Kidney tubule cell (primary cell): ENCODE results near the gene GPR139.
A peak's percentile ranks its signal among the peaks of the same experiment; 100 is the strongest.

ENCODE experiments used
- DNase-seq: peaks from one replicate; pipeline ENCODE4 v3.0.0-alpha.2; 2018; ENCODE audit warnings: low spot score

Gene GPR139

GRCh38 chr16:20073203-20074098 lies at the start of gene GPR139:
GPR139 (minus strand) TSS chr16:20073890; CDS start chr16:20073616, 274 bp downstream.
- DNase-seq = no peak

- DNase-seq = no peak
These were observed 48.3 kb upstream of the GPR139 start for GRCh38 chr16:20122011-20122410.

GRCh38 chr16:20114356-20114755 lies 40.7 kb upstream of the GPR139 start:
- peak; percentile 63 for DNase-seq

DNA sequence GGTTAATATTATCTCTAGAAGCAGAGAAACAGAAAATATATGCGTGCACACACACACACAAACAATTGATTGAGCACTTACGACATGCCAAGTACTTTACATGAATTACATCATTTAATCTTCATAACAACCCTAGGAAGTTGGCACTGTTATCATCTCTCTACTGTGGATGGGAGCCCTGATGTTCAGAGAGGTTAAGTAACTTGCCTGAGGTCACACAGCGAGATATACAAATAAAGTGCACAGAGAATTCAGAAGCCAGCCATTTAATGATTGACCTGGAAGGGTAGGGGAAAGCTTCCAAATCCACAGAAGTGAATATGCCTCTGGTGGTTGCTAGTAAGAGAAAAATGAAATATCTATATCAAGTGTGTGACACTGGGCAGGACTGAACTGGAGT lies 37.5 kb upstream of the GPR139 start:
- DNase-seq = no peak

- DNase-seq = no peak
These were observed 33.4 kb upstream of the GPR139 start for GRCh38 chr16:20107083-20107482.

- DNase-seq = no peak
These were observed 31.0 kb upstream of the GPR139 start for GRCh38 chr16:20104563-20105183.

GRCh38 chr16:20102521-20102920 lies 28.8 kb upstream of the GPR139 start:
- no peak for DNase-seq

- no peak for DNase-seq
These were observed 28.3 kb upstream of the GPR139 start for GRCh38 chr16:20102021-20102420.

DNA sequence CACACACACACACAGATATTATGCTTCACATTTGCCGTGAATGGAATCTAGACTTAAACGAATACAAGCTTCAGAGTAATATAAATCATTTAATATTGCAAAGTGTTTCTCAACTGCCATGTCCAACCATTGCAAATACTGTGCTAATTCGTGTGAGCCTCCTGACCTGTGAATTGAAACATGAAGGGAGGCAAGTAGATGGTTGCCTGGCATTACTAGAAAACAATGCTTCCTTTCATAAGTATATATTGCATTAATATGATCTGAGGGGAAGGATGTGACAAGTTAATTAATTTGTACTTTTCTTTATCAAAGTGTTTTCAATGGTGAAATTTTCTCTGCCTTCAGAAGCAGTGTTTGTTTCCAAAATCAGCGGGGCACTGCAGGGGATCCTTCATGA lies 25.7 kb upstream of the GPR139 start:
- DNase-seq = no peak

DNA sequence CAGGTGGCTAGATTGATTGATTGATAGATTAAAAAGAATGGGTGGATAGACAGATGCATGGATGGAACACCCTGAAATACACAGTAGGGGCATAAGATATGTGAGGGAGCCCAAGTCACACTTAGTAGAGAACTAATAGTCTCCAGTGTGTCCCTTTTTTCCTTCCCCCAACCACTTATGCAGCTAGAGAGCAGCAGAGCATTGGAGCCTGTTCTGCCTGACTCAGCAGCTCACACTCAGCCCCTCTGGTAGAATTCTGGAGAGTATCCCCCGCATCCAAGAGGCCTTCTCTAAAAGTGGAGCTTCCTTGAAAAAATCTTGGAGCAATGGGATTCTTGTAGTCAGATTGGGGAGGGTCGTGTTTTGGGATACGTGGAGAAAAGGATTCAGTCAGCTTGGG lies 20.5 kb upstream of the GPR139 start:
- DNase-seq = no peak

- no peak for DNase-seq
These were observed 15.7 kb upstream of the GPR139 start for GRCh38 chr16:20089246-20089965.

DNA sequence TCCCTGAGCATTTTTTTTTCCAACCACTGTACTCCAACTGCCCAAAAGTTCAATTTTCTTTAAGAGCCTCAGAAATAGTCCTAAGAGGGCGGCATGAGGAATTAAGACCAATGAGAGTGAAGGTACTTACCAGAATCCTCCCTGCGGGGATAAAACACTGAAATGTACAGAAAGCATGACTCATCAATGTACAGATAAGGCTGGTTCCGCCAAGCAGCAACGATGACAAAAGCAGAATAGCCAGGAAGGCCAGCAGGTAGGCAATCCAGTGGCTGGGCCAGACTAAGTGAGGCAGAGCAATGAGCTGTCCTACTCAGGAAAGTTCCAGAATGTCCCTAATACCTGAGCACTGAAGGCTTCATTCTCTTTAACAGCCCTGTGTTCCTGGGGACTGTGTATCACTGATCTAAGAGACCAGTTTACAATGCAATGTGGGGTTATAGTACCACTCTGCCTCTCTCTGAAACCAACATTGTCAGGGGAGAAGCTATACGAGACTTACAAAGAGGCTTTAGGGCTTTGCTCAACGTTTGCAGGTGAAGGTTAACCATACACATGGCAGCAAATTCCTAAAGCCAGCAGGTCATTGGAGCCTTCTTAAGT lies 11.0 kb upstream of the GPR139 start:
- DNase-seq = no peak

DNA sequence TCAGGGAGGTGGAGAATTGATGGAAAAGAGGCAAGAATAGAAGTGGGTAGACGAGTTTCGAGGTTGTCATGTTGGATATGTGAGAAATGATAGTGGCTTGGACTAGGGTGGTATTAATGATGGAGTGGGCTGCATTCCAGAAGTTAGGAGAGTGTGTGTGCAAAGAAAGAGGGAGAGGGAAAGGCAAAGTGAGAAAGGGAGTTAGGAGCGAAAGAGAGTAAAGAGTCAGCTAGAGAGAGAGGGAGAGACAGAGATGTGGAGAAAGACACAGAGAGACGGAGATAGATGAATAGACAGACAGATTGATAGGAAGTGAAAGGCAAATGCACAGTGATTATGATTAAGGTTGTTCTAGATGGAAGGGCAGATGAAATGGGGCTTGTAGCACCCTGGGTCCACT lies 5.4 kb upstream of the GPR139 start:
- DNase-seq = no peak

DNA sequence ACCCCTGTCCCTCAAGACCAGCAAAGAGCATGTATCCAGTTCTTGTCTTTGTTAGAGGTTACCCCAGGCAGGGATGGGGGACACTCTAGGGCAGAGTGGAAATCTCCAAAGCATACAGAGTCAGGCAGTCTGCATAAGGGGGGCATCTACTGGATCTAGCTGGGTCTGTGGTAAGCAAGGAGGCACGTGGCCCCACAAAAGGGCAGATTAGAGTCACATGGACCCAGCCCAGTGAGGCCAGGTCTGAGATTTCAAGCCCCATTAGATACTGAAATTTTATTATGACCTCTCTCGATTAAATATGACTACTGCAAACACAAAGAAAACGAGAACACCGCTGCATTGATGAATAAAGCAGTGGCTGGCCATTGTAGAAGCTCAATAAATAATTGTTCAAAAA lies 1.6 kb upstream of the GPR139 start:
- no peak for DNase-seq

DNA sequence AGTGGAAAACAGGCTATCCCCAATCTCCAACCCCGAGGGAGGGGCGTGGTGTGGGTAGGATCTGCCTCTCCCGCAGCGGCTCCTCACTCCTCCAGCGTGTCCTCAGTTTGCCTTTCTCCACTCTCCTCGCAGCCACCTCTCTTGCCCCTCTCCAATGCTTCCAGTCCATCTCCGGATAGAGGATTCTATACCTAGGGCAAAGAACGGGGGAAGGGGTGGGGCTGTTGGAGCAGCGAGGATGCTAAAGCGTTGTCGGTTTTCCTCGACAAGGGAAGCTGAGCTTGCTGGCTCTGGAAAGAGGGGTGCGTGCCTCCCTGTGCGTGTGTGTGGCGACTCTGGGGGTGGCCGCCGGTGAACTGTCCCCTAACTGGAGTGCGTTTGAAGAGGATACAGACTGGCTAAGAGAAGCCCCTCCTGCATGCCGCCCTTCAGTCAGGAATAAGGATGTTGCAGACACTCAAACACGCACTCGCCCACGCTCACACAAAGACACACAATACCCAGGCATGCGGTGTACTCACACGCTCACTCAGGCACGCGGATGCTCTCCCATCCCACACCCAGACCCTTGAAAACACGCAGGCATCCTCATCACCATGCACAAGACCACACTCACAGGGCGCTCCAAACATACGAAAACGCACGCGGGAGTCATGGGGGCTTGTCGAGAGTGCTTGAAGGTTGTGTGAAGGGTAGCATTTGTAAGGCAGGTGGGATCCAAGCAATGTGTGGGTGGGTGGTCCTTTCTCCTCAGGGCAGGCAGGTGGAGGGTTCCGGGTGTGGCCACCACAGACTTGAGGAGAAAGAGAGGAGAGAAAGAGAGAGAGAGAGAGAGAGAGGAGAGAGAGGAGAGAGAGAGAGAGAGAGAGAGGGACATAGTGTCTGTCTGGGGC lies 655 bp upstream of the GPR139 start:
- no peak for DNase-seq

DNA sequence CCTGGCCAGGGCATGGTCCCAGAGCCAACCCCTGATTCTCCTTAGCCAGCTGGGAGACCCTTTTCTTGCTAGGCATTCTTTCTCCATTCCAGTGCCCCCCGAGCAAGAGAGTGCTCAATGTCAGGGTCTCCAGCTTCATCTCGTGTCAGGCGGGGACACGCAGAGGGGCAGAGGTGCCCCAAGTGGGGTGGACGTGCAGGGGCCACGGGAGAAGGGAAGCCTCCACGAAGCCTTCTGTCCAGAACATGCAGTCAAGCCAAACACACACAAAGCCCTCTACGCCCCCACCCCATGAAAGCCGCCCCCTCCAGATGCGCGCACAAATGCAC lies 852 bp downstream of the GPR139 start:
- no peak for DNase-seq

GRCh38 chr16:20072146-20072873 lies 1.4 kb downstream of the GPR139 start:
- DNase-seq = no peak

- DNase-seq = no peak
These were observed 8.8 kb downstream of the GPR139 start for GRCh38 chr16:20064931-20065330.

- no peak for DNase-seq
These were observed 9.2 kb downstream of the GPR139 start for GRCh38 chr16:20064520-20064919.

GRCh38 chr16:20061132-20061531 lies 12.6 kb downstream of the GPR139 start:
- DNase-seq = no peak

- no peak for DNase-seq
These were observed 17.3 kb downstream of the GPR139 start for GRCh38 chr16:20056436-20056835.
